Chondrocyte (in vitro differentiated cells): ENCODE data around the gene NEURL1B. TPM values are rescaled to one million over a fixed set of nuclear protein-coding genes. Genes with fewer than 3 reads are reported as not detected.

ENCODE experiments used
- DNase-seq: peaks from one replicate; pipeline ENCODE4 v3.0.0; 2021; ENCODE audit warnings: mixed read lengths, low spot score
- H3K27ac Mint-ChIP-seq: one replicate; pipeline ENCODE4 v1.8.0; 2021; ENCODE audit warnings: mild to moderate bottlenecking, moderate library complexity, mixed read lengths; ENCODE audit not compliant: unreplicated experiment
- H3K27me3 Mint-ChIP-seq: 2 replicates; pipeline ENCODE4 v1.8.0; 2021; ENCODE audit warnings: low read depth, mixed read lengths
- H3K36me3 Mint-ChIP-seq: 2 replicates; pipeline ENCODE4 v1.8.0; 2021; ENCODE audit warnings: low read depth, mixed read lengths
- H3K4me1 Mint-ChIP-seq: 2 replicates; pipeline ENCODE4 v1.8.0; 2021; ENCODE audit warnings: low read depth, mild to moderate bottlenecking, mixed read lengths
- H3K4me3 Mint-ChIP-seq: one replicate; pipeline ENCODE4 v1.8.0; 2021; ENCODE audit warnings: mild to moderate bottlenecking, moderate library complexity, mixed read lengths; ENCODE audit not compliant: unreplicated experiment
- H3K9me3 Mint-ChIP-seq: 2 replicates; pipeline ENCODE4 v1.8.0; 2021; ENCODE audit warnings: low read depth, mixed read lengths
- total RNA-seq: library from RNA; stranded (reverse); gene quantifications from 3 replicates; pipeline ENCODE4 v1.2.1, GENCODE V29; 2021
- TF ChIP-seq, protein P1 (sequence below): fragments of 200-600 bp; sonication (generic); IDR thresholded peaks from 2 replicates; pipeline ENCODE4 v1.5.0; 2021; ENCODE audit warnings: antibody characterized with exemption, mild to moderate bottlenecking, moderate library complexity

The NEURL1B gene
- total RNA-seq, 1 donor from 2014 or later: 5.4 TPM

DNA sequence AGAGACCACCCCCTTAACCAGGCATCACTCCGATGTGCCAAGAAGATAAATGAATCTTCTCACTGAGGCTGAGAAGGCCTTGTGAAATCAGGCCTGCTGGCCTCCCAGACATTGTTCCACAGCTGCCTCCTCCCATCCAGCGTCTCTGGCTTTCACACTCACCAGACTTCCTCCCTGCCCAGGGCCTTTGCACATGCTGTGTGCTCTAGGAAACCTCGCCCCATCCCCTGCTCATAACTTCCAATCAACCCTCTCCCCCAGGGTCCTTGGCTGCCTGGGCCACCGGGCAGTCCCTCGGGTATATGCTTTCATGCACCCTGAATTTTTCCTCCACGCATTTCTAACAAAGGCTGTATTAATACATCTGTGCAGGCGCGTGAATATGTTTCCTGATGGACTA is 71.5 kb downstream of the NEURL1B start:
- H3K4me1 Mint-ChIP-seq: peaks cover 20% of the 10 kb centered on the region
- H3K4me3 Mint-ChIP-seq: no peak overlapping the region
- no peaks in the 10 kb centered on the region for H3K36me3 Mint-ChIP-seq
- no peak overlapping the region for H3K27ac Mint-ChIP-seq
- H3K27me3 Mint-ChIP-seq: peaks cover 4% of the 10 kb centered on the region
- TF ChIP-seq, protein P1, sequence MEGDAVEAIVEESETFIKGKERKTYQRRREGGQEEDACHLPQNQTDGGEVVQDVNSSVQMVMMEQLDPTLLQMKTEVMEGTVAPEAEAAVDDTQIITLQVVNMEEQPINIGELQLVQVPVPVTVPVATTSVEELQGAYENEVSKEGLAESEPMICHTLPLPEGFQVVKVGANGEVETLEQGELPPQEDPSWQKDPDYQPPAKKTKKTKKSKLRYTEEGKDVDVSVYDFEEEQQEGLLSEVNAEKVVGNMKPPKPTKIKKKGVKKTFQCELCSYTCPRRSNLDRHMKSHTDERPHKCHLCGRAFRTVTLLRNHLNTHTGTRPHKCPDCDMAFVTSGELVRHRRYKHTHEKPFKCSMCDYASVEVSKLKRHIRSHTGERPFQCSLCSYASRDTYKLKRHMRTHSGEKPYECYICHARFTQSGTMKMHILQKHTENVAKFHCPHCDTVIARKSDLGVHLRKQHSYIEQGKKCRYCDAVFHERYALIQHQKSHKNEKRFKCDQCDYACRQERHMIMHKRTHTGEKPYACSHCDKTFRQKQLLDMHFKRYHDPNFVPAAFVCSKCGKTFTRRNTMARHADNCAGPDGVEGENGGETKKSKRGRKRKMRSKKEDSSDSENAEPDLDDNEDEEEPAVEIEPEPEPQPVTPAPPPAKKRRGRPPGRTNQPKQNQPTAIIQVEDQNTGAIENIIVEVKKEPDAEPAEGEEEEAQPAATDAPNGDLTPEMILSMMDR: no peak
- no peaks in the 10 kb centered on the region for H3K9me3 Mint-ChIP-seq
- DNase-seq: peak; percentile 47

DNA sequence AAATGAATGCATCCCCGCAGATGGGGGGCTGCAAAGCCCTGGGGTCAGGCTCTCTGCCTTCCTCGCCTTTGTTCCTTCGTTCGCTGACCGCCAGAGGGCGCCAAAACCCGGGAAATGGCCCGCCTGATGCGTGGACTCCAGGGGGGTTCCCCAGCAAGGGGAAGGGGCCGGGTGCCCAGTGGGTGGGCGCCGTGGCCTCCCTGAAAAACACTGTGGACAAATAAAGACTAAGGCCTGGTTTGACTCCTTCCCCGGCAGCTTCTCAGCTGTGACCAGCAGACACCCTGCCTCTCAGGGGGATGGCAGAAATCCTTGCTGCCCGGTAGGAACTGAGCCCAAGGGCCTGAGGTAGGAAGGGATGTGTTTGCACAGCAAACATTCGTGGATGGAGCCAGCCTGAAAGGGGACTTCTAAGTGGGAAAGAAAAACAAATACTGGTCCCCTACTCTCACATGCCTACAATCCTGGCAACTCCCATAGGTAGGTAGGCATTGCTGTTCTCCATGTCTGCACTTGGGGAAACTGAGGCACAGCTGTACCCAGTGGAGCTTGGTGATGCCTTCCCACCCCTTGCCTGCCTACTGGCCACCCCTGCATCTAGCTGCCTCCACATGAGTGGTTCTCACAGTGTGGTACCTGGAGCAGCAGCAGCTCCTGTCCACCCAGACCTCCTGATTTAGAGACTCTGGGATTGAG is 72.2 kb downstream of the NEURL1B start:
- Mint-ChIP-seq H3K9me3 (no peaks in the 10 kb centered on the region), H3K27ac (no peak overlapping the region), H3K27me3 (peaks cover 3% of the 10 kb centered on the region), H3K4me1 (peaks cover 20% of the 10 kb centered on the region), H3K36me3 (no peaks in the 10 kb centered on the region), H3K4me3 (peak overlapping the region; percentile 4)
- DNase-seq: peak; percentile 75
- TF ChIP-seq, protein P1: peak; percentile 99

DNA sequence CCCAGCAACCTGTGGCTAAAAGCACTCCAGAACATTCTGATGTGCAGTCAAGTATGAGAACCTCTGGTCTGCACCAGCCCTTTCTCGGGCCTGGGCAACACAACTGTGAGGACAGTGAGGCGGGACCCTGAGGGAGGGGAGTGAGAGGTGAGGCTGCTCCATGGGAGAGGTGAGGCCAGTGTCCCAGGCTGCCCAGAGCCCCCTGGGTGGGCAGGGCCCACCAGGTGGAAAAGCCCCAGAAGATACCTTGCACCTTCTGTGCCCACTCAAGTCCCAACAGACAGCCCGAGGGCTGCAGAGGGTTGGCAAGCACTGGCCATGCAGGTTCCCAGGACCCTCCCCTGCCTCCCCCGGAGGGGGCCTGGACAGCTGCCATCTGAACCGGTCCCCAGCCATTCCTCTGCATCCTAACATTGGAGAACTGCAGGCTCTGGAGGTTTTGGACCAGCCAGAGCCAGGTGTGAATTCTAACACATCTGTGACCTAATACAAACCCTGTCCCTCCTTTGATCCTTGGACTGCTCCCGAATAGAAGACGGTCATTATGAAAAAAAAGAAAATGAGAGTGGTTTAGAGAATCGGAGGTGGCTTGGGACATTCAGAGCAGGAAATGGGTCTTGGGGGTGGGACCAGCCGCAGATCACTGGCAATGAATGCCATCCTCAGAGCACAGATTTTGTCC is 72.9 kb downstream of the NEURL1B start:
- H3K27ac Mint-ChIP-seq: no peak overlapping the region
- TF ChIP-seq, protein P1: no peak
- peaks cover 3% of the 10 kb centered on the region for H3K27me3 Mint-ChIP-seq
- no peaks in the 10 kb centered on the region for H3K36me3 Mint-ChIP-seq
- peak; percentile 68 for DNase-seq
- peaks cover 20% of the 10 kb centered on the region for H3K4me1 Mint-ChIP-seq
- no peaks in the 10 kb centered on the region for H3K9me3 Mint-ChIP-seq
- no peak overlapping the region for H3K4me3 Mint-ChIP-seq

DNA sequence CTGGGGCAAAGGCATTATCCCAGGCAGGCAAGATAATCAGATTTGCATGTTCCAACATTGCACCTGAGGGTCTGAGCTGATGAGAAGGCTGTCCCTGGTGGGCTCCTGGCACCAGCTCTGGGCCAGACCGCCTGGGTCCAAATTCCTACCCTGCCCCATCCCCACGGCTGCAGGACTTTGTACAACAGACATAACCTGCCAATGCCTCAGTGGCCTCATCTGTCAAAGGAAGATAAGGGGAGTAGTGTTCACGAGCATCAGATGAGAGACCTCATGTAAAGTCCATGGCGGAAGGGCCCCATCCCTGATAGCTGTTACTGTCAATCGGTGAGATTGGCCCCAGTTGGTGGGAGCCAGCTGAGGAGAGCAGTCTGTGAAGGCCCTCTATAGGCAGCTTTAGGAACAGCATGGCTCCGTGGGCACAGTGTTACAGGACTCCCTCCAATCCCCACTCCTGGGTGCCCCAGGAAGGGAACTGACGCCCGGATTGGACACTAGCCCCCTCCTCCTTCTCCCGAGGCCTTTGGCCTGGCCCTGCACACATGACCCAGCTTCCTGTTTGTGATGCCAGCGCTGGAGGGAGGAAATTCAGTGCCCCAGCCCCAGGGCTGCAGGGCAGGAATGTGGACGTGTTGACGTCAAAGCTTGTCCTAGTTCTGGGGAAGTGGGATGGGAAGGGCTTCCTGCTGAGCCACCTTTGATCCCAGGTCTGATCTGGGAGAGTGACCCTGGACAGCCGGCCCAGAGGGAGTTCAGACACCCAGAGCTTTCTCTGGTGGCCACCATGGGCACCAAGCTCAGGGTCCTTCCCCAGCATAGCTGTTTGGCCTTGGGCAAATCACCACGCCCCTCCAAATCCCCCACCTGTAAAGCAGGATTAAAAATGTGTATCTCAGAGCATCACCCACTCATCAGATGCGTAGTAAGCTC is 73.7 kb downstream of the NEURL1B start:
- peak; percentile 81 for DNase-seq
- H3K9me3 Mint-ChIP-seq: no peaks in the 10 kb centered on the region
- TF ChIP-seq, protein P1: peak; percentile 86
- H3K4me3 Mint-ChIP-seq: no peak overlapping the region
- H3K36me3 Mint-ChIP-seq: no peaks in the 10 kb centered on the region
- no peaks in the 10 kb centered on the region for H3K27me3 Mint-ChIP-seq
- peaks cover 20% of the 10 kb centered on the region for H3K4me1 Mint-ChIP-seq
- H3K27ac Mint-ChIP-seq: peak overlapping the region; percentile 36

DNA sequence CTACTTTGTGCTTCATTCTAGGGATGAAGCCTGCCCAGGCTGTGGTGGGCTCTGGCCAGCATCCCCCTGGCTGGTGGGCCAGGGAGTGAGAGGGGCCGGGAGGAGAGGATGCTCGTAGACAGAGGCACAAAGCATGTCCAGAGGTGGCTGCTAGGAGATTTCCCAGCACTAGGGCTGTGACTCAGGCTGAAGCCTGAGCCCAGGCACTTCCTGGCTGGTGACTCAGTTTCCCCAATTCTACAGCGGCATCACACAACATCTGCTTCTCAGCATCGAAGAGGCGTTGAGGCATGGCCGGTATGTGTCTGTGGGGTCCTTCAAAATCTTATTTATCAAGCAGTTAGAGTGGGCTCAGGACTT is 74.3 kb downstream of the NEURL1B start:
- Mint-ChIP-seq H3K4me3 (no peak overlapping the region), H3K27ac (no peak overlapping the region), H3K27me3 (no peaks in the 10 kb centered on the region), H3K9me3 (no peaks in the 10 kb centered on the region), H3K36me3 (no peaks in the 10 kb centered on the region), H3K4me1 (peaks cover 20% of the 10 kb centered on the region)
- peak; percentile 26 for DNase-seq
- TF ChIP-seq, protein P1: no peak
